Astrocyte (in vitro differentiated cells and primary cell): ENCODE results near the gene LMCD1.

ENCODE experiments used
- EZH2 ChIP-seq: IDR thresholded peaks from 2 replicates; pipeline ENCODE4 v1.6.1; 2012; ENCODE audit warnings: mild to moderate bottlenecking, low read length, inconsistent platforms; ENCODE audit not compliant: insufficient read depth
- TF ChIP-seq, protein P1 (sequence below): IDR thresholded peaks from 2 replicates; pipeline ENCODE4 v1.5.1; 2011; ENCODE audit warnings: low read depth, mild to moderate bottlenecking, inconsistent platforms, low read length, moderate library complexity; ENCODE audit not compliant: insufficient read depth

DNA sequence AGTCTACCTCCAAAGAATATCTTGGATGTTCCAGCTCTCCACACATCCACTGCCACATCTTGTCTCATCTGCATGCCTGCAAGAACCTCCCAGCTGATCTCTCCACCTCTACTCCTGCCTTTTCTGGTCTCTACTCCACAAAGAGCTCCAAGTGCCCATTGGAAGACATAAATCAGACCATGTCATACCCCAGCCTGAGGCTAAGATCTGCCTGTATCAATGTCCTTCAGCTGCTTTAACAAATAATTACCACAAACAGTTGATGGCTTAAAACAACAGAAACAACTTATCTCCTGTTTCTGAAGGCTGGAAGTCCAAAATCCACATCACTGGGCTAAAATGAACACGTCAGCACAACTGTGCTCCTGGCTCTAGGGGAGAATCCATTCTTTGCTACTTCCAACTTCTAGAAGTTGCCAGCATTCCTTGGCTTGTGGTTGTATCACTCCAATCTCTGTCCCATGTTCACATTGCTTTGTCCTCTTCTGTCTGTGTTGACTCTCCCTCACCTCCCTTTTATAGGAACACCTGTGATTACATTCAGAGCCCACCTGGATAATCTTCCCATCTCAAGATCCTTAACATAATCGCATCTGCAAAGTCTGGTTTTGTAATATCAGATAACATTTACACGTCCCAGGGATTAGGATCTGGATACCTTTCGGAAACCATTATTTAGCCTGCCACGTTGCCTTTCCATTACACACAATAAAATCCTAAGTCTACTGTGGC, 17.0 kb upstream of the LMCD1 start:
- TF ChIP-seq, protein P1, sequence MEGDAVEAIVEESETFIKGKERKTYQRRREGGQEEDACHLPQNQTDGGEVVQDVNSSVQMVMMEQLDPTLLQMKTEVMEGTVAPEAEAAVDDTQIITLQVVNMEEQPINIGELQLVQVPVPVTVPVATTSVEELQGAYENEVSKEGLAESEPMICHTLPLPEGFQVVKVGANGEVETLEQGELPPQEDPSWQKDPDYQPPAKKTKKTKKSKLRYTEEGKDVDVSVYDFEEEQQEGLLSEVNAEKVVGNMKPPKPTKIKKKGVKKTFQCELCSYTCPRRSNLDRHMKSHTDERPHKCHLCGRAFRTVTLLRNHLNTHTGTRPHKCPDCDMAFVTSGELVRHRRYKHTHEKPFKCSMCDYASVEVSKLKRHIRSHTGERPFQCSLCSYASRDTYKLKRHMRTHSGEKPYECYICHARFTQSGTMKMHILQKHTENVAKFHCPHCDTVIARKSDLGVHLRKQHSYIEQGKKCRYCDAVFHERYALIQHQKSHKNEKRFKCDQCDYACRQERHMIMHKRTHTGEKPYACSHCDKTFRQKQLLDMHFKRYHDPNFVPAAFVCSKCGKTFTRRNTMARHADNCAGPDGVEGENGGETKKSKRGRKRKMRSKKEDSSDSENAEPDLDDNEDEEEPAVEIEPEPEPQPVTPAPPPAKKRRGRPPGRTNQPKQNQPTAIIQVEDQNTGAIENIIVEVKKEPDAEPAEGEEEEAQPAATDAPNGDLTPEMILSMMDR = no peak
- TF ChIP-seq EZH2 = no peak
